Ovary (tissue), 9 donors: ENCODE results near the gene NRARP. TPM values are rescaled to one million over a fixed set of nuclear protein-coding genes. Genes with fewer than 3 reads are reported as not detected.

Experiments used
- DNase-seq, 5 donors: peaks; one replicate each; pipeline ENCODE4 v3.0.0-alpha.2; 2019 to 2020
- H3K27ac ChIP-seq, 2 donors: fragments of 200-600 bp; one replicate each; pipeline versions ENCODE4 v1.5.1 to v1.8.0; 2019 to 2022
- H3K27me3 ChIP-seq: fragments of 200-600 bp; one replicate; pipeline ENCODE4 v1.8.0; 2022
- H3K36me3 ChIP-seq: fragments of 200-600 bp; sonication (generic); one replicate; pipeline ENCODE4 v1.5.1; 2019
- H3K4me1 ChIP-seq: one replicate; pipeline ENCODE4 v1.8.1; 2013; ENCODE audit warnings: mild to moderate bottlenecking, moderate library complexity; ENCODE audit not compliant: insufficient read depth
- H3K4me3 ChIP-seq: fragments of 200-600 bp; sonication (generic); one replicate; pipeline ENCODE4 v1.5.1; 2017
- H3K9me3 ChIP-seq, 2 donors: fragments of 200-600 bp in 1 of 2; sonication (generic) in 1 of 2; one replicate each; pipeline versions ENCODE4 v1.5.1 to v1.8.1; 2013 to 2019; ENCODE audit warnings: mild to moderate bottlenecking in 1 of 2, moderate library complexity in 1 of 2
- CTCF ChIP-seq, 3 donors: fragments of 450-650 bp in 2 of 3; fragments of 200-600 bp in 1 of 3; IDR thresholded peaks; one replicate each; pipeline versions ENCODE4 v1.5.1 to v1.8.0; 2016 to 2022; ENCODE audit warnings: antibody characterized with exemption in 3 of 3, mild to moderate bottlenecking in 1 of 3
- EP300 ChIP-seq: sonication (generic); formaldehyde crosslinking; IDR thresholded peaks from one replicate; pipeline ENCODE4 v1.6.1; 2017; ENCODE audit warnings: antibody characterized with exemption
- POLR2A ChIP-seq: fragments of 450-650 bp; IDR thresholded peaks from one replicate; pipeline ENCODE4 v1.6.1; 2017; ENCODE audit warnings: antibody characterized with exemption, mild to moderate bottlenecking, moderate library complexity
- WGBS, 3 donors: extraction: QIAGEN DNeasy Blood & Tissue Kit in 1 of 3; methylation state at CpG; one replicate each; pipeline versions ENCODE4 v1.1.5 to v1.1.7; 2013 to 2017; 5-methylcytosine and 5-hydroxymethylcytosine counted together
- intact Hi-C, 4 donors: fragments of 100-400 bp; cut with DNase I; formaldehyde crosslinking; loops; one replicate each; pipeline versions ENCODE4 v1.11.0 to v1.15.1; 2022 to 2023
- polyA plus RNA-seq, 2 donors: library from polyadenylated mRNA; stranded (reverse); fragments of 200-250 nt in 1 of 2; fragments of 350-450 nt in 1 of 2; fragmentation: Illumina TruSeq in 1 of 2; extraction: RNeasy Lipid Tissue Mini Kit (QIAGEN cat#74804) in 1 of 2; gene quantifications; one replicate each; pipeline ENCODE4 v1.2.3, GENCODE V29; 2013 to 2014
- total RNA-seq, 7 donors: library from RNA; depleted of rRNA in 2 of 7; stranded (reverse); fragments of >200 nt in 2 of 7; fragmentation: NEBNext Ultra II Directional in 3 of 7; extraction: Animal tissue kit (Norgen Biotek cat#: 25700) in 3 of 7; gene quantifications; one replicate each; pipeline versions ENCODE4 v1.1.0 to v1.2.4, GENCODE V29; 2016 to 2023
- donor health status: DM: no; HTN: no; CAD: no; lungs with moderate emphysema.
- donor health status: DM: no; HTN: no; CAD: no.
- donor health status: Bipolar disorder and iron deficiency.
- donor health status: DM: yes; HTN: yes; CAD: no.
- donor health status: DM: no; HTN: no; CAD: no.
- donor health status: DM: yes; HTN: yes; CAD: no.

Gene NRARP
- total and polyA plus RNA-seq, 9 donors = 1.3 to 13.8 (median 3.7) TPM

GRCh38 chr9:137273611-137274320 lies 28.3 kb downstream of the NRARP start:
- DNase-seq = peak in 2 of 5 donors; percentile 17 to 35
- Histone ChIP-seq H3K27me3 (no peaks in the 10 kb centered on the region), H3K4me3 (no peak overlapping the region), H3K36me3 (no peaks in the 10 kb centered on the region), H3K4me1 (peaks cover 19% of the 10 kb centered on the region), H3K9me3 (no peaks in the 10 kb centered on the region), H3K27ac (no peak overlapping the region)
- WGBS, 3 donors = 71 to 83% (median 73%) methylated on average over 15 of the region's 15 CpGs
- intact Hi-C loops = no loop called here
- TF ChIP-seq POLR2A (no peak), EP300 (no peak), CTCF (IDR thresholded peaks at IDR 0.05) (no peak)

GRCh38 chr9:137273095-137273490 lies 29.0 kb downstream of the NRARP start:
- no peaks in the 10 kb centered on the region for H3K36me3 ChIP-seq
- WGBS, 3 donors = 78 to 81% (median 80%) methylated on average over 13 of the region's 13 CpGs
- no peak for DNase-seq
- peaks cover 19% of the 10 kb centered on the region for H3K4me1 ChIP-seq
- TF ChIP-seq CTCF (IDR thresholded peaks at IDR 0.05) = no peak
- TF ChIP-seq EP300 = no peak
- no peaks in the 10 kb centered on the region for H3K27me3 ChIP-seq
- intact Hi-C loops = no loop called here
- no peak overlapping the region for H3K4me3 ChIP-seq
- H3K27ac ChIP-seq = no peak overlapping the region
- H3K9me3 ChIP-seq = no peaks in the 10 kb centered on the region

- Histone ChIP-seq H3K4me3 (no peak overlapping the region), H3K36me3 (no peaks in the 10 kb centered on the region), H3K27me3 (no peaks in the 10 kb centered on the region), H3K27ac (no peak overlapping the region), H3K9me3 (no peaks in the 10 kb centered on the region), H3K4me1 (peaks cover 18% of the 10 kb centered on the region)
- no peak for TF ChIP-seq CTCF (IDR thresholded peaks at IDR 0.05)
- no peak for TF ChIP-seq EP300
- TF ChIP-seq POLR2A = no peak
- intact Hi-C loops = no loop called here
- WGBS, 3 donors = 92 to 94% (median 93%) methylated on average over 28 to 39 of the region's 39 CpGs
- peak in 1 of 5 donors; percentile 21 for DNase-seq
Observed at GRCh38 chr9:137272241-137273094, 29.6 kb downstream of the NRARP start.

GRCh38 chr9:137271696-137272076 lies 30.4 kb downstream of the NRARP start:
- no peak overlapping the region for H3K27ac ChIP-seq

More at GRCh38 chr9:137271696-137272076, 30.4 kb downstream of the NRARP start:
- Histone ChIP-seq H3K4me3 (no peak overlapping the region), H3K4me1 (peaks cover 10% of the 10 kb centered on the region), H3K9me3 (no peaks in the 10 kb centered on the region), H3K27me3 (no peaks in the 10 kb centered on the region), H3K36me3 (no peaks in the 10 kb centered on the region)
- intact Hi-C loops = no loop called here
- TF ChIP-seq CTCF (IDR thresholded peaks at IDR 0.05) (no peak), EP300 (no peak), POLR2A (no peak)
- WGBS, 3 donors = 39 to 58% (median 48%) methylated on average over 3 of the region's 3 CpGs
- no peak for DNase-seq
